Measurements from ENCODE around the gene SERBP1.
"Not testable (repeated sequence)": the region's sequence is repeated elsewhere in the genome, so short reads cannot be mapped to it uniquely, and the experiment has no call there.

The SERBP1 gene

DNA sequence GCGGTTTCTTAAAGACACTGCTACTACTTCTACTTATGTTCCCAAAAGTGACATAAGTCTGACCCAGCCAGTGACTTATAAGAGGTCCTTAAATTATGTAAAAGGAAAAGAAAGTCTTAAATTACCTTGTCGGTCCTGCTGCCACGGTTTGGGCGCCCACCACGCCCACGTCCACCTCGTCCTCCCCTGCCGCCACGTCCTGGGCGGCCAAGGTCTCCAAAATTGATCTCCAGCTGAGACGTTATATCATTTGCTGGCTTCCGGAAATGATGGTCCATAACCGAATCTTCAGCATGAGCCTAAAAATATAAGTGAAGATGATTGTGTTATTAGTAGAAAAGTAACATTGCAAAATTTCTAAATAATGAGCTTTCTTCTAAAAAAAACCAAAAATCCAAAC is 15.2 kb downstream of the SERBP1 start (continued):
- TF ChIP-seq ISL1 (CRISPR knock-in tag; IDR thresholded peaks at IDR 0.05) (no peak), PATZ1 (CRISPR knock-in tag; IDR thresholded peaks at IDR 0.05; ENCODE audit: borderline replicate concordance) (no peak), BACH2 (CRISPR knock-in tag; IDR thresholded peaks at IDR 0.05; ENCODE audit: borderline replicate concordance) (no peak)

- ATAC-seq = no peak
- TF ChIP-seq, protein P1, sequence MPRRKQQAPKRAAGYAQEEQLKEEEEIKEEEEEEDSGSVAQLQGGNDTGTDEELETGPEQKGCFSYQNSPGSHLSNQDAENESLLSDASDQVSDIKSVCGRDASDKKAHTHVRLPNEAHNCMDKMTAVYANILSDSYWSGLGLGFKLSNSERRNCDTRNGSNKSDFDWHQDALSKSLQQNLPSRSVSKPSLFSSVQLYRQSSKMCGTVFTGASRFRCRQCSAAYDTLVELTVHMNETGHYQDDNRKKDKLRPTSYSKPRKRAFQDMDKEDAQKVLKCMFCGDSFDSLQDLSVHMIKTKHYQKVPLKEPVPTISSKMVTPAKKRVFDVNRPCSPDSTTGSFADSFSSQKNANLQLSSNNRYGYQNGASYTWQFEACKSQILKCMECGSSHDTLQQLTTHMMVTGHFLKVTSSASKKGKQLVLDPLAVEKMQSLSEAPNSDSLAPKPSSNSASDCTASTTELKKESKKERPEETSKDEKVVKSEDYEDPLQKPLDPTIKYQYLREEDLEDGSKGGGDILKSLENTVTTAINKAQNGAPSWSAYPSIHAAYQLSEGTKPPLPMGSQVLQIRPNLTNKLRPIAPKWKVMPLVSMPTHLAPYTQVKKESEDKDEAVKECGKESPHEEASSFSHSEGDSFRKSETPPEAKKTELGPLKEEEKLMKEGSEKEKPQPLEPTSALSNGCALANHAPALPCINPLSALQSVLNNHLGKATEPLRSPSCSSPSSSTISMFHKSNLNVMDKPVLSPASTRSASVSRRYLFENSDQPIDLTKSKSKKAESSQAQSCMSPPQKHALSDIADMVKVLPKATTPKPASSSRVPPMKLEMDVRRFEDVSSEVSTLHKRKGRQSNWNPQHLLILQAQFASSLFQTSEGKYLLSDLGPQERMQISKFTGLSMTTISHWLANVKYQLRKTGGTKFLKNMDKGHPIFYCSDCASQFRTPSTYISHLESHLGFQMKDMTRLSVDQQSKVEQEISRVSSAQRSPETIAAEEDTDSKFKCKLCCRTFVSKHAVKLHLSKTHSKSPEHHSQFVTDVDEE (CRISPR knock-in tag; IDR thresholded peaks at IDR 0.05) = no peak
- TF ChIP-seq PATZ1 (CRISPR knock-in tag; IDR thresholded peaks at IDR 0.05; ENCODE audit: borderline replicate concordance) (no peak), RARB (CRISPR knock-in tag; IDR thresholded peaks at IDR 0.05) (no peak), ZNF8 (CRISPR knock-in tag; IDR thresholded peaks at IDR 0.05) (no peak), OSR1 (CRISPR knock-in tag; IDR thresholded peaks at IDR 0.05) (no peak), ZC3H10 (CRISPR knock-in tag; IDR thresholded peaks at IDR 0.05) (no peak), ZNF70 (CRISPR knock-in tag; IDR thresholded peaks at IDR 0.05) (no peak), CSRNP3 (CRISPR knock-in tag; IDR thresholded peaks at IDR 0.05) (no peak), TCF4 (CRISPR knock-in tag; IDR thresholded peaks at IDR 0.05; ENCODE audit: borderline replicate concordance) (no peak), ARNTL (CRISPR knock-in tag; IDR thresholded peaks at IDR 0.05; ENCODE audit: borderline replicate concordance, low read depth) (no peak), PPARA (CRISPR knock-in tag; IDR thresholded peaks at IDR 0.05; ENCODE audit: borderline replicate concordance) (no peak)
These were observed 15.6 kb downstream of the SERBP1 start for GRCh38 chr1:67414574-67414973.

GRCh38 chr1:67413101-67413500 is 17.1 kb downstream of the SERBP1 start:
- ATAC-seq = not testable (repeated sequence)

DNA sequence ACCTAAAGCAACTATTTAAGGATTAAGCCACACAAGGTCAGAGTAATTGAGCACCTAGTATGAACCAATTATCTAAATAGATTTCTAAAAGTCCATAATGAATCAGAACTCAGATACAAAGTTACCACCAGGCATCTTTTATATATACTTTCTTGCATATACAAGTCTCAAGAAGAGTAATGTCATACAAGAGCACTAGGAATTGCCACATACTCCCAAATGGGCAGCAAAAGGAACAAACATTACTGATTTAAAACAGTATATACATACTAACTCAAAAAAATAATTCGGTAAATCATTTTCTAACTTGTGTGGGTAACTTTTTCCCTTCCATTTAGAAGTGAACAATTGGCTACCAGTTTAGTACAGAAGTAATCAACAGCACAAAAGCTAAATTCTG is 22.1 kb downstream of the SERBP1 start:
- TF ChIP-seq ZFP30 (CRISPR knock-in tag; IDR thresholded peaks at IDR 0.05) (no peak), CSRNP3 (CRISPR knock-in tag; IDR thresholded peaks at IDR 0.05) (no peak), TCF4 (CRISPR knock-in tag; IDR thresholded peaks at IDR 0.05; ENCODE audit: borderline replicate concordance) (no peak), ZFP3 (CRISPR knock-in tag; IDR thresholded peaks at IDR 0.05) (no peak), ESRRG (CRISPR knock-in tag; IDR thresholded peaks at IDR 0.05) (no peak), PPARA (CRISPR knock-in tag; IDR thresholded peaks at IDR 0.05; ENCODE audit: borderline replicate concordance) (no peak), ZNF8 (CRISPR knock-in tag; IDR thresholded peaks at IDR 0.05) (no peak), ZC3H10 (CRISPR knock-in tag; IDR thresholded peaks at IDR 0.05) (no peak), PATZ1 (CRISPR knock-in tag; IDR thresholded peaks at IDR 0.05; ENCODE audit: borderline replicate concordance) (no peak), OSR1 (CRISPR knock-in tag; IDR thresholded peaks at IDR 0.05) (no peak)
- TF ChIP-seq, protein P2, sequence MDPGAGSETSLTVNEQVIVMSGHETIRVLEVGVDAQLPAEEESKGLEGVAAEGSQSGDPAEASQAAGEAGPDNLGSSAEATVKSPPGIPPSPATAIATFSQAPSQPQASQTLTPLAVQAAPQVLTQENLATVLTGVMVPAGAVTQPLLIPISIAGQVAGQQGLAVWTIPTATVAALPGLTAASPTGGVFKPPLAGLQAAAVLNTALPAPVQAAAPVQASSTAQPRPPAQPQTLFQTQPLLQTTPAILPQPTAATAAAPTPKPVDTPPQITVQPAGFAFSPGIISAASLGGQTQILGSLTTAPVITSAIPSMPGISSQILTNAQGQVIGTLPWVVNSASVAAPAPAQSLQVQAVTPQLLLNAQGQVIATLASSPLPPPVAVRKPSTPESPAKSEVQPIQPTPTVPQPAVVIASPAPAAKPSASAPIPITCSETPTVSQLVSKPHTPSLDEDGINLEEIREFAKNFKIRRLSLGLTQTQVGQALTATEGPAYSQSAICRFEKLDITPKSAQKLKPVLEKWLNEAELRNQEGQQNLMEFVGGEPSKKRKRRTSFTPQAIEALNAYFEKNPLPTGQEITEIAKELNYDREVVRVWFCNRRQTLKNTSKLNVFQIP (CRISPR knock-in tag; IDR thresholded peaks at IDR 0.05; ENCODE audit: borderline replicate concordance, low read depth) = no peak
- no peak for ATAC-seq
